H9 (cell line): ENCODE measurements around the gene WDR70. TPM values are rescaled to one million over a fixed set of nuclear protein-coding genes. Genes with fewer than 3 reads are reported as not detected.

Experiments
- DNase-seq: peaks from one replicate; pipeline ENCODE4 v3.0.0-alpha.2; 2017
- H2AFZ ChIP-seq: one replicate; pipeline ENCODE4 v1.6.1; 2013; ENCODE audit warnings: mild to moderate bottlenecking, low read length, control low read depth, moderate library complexity
- H2AK5ac ChIP-seq: 2 replicates; pipeline ENCODE4 v1.6.1; 2013; ENCODE audit warnings: low read length, control low read depth, mixed read lengths; ENCODE audit not compliant: insufficient read length
- H2BK120ac ChIP-seq: one replicate; pipeline ENCODE4 v1.6.1; 2013; ENCODE audit warnings: low read depth, mild to moderate bottlenecking, low read length, control low read depth, inconsistent platforms; ENCODE audit not compliant: poor library complexity, severe bottlenecking
- H2BK12ac ChIP-seq: 2 replicates; pipeline ENCODE4 v1.6.1; 2013; ENCODE audit warnings: low read length, control low read depth, mixed read lengths, low read depth; ENCODE audit not compliant: insufficient read length
- H2BK15ac ChIP-seq: 2 replicates; pipeline ENCODE4 v1.6.1; 2013; ENCODE audit warnings: low read depth, low read length, control low read depth
- H2BK20ac ChIP-seq: one replicate; pipeline ENCODE4 v1.6.1; 2013; ENCODE audit warnings: low read depth, mild to moderate bottlenecking, low read length, control low read depth, inconsistent platforms; ENCODE audit not compliant: poor library complexity, severe bottlenecking
- H2BK5ac ChIP-seq: 2 replicates; pipeline ENCODE4 v1.6.1; 2013; ENCODE audit warnings: low read length, control low read depth, mixed read lengths; ENCODE audit not compliant: insufficient read length
- H3K14ac ChIP-seq: 2 replicates; pipeline ENCODE4 v1.6.1; 2013; ENCODE audit warnings: low read length, control low read depth; ENCODE audit not compliant: insufficient read depth
- H3K18ac ChIP-seq: 2 replicates; pipeline ENCODE4 v1.6.1; 2013; ENCODE audit warnings: low read depth, mild to moderate bottlenecking, mixed read lengths, low read length, control low read depth; ENCODE audit not compliant: insufficient read length
- H3K23ac ChIP-seq: 2 replicates; pipeline ENCODE4 v1.6.1; 2013; ENCODE audit warnings: low read length, control low read depth, mixed read lengths, low read depth; ENCODE audit not compliant: insufficient read length
- H3K23me2 ChIP-seq: 2 replicates; pipeline ENCODE4 v1.6.1; 2013; ENCODE audit warnings: low read depth, mild to moderate bottlenecking, mixed read lengths, low read length, control low read depth; ENCODE audit not compliant: insufficient read length, poor library complexity, severe bottlenecking
- H3K27ac ChIP-seq: 2 replicates; pipeline ENCODE4 v1.5.1; 2013; ENCODE audit warnings: low read length, control low read depth, mixed read lengths, low read depth; ENCODE audit not compliant: insufficient read length
- H3K27me3 ChIP-seq: 2 replicates; pipeline ENCODE4 v1.6.1; 2013; ENCODE audit warnings: low read length, control low read depth, inconsistent platforms; ENCODE audit not compliant: insufficient read depth
- H3K4ac ChIP-seq: 2 replicates; pipeline ENCODE4 v1.6.1; 2013; ENCODE audit warnings: low read depth, mild to moderate bottlenecking, control low read depth, inconsistent platforms, low read length, moderate library complexity
- H3K4me1 ChIP-seq: 2 replicates; pipeline ENCODE4 v1.6.1; 2013; ENCODE audit warnings: low read length, control low read depth, inconsistent platforms; ENCODE audit not compliant: insufficient read depth
- H3K4me2 ChIP-seq: 2 replicates; pipeline ENCODE4 v1.6.1; 2013; ENCODE audit warnings: low read length, control low read depth, mixed read lengths; ENCODE audit not compliant: insufficient read length, insufficient read depth
- H3K56ac ChIP-seq: 2 replicates; pipeline ENCODE4 v1.6.1; 2013; ENCODE audit warnings: low read depth, mild to moderate bottlenecking, mixed read lengths, low read length, control low read depth; ENCODE audit not compliant: insufficient read length
- H3K79me1 ChIP-seq: 2 replicates; pipeline ENCODE4 v1.6.1; 2013; ENCODE audit warnings: low read depth, mild to moderate bottlenecking, moderate library complexity, low read length, control low read depth, inconsistent platforms; ENCODE audit not compliant: insufficient read depth, poor library complexity, severe bottlenecking
- H3K79me2 ChIP-seq: 2 replicates; pipeline ENCODE4 v1.6.1; 2013; ENCODE audit warnings: low read length, control low read depth, inconsistent platforms; ENCODE audit not compliant: insufficient read depth
- H3K9ac ChIP-seq: 2 replicates; pipeline ENCODE4 v1.6.1; 2013; ENCODE audit warnings: low read length, control low read depth, mixed read lengths; ENCODE audit not compliant: insufficient read length; ENCODE audit errors: extremely low read depth
- H3K9me3 ChIP-seq: one replicate; pipeline ENCODE4 v1.6.1; 2013; ENCODE audit warnings: low read depth, low read length, inconsistent platforms; ENCODE audit not compliant: control insufficient read depth
- H3T11ph ChIP-seq: one replicate; pipeline ENCODE4 v1.6.1; 2013; ENCODE audit warnings: mild to moderate bottlenecking, low read length, control low read depth, inconsistent platforms
- H4K20me1 ChIP-seq: one replicate; pipeline ENCODE4 v1.6.1; 2013; ENCODE audit not compliant: control insufficient read depth, insufficient read length, insufficient read depth
- H4K5ac ChIP-seq: 2 replicates; pipeline ENCODE4 v1.6.1; 2013; ENCODE audit warnings: low read depth, mild to moderate bottlenecking, mixed read lengths, low read length, control low read depth; ENCODE audit not compliant: insufficient read length
- H4K8ac ChIP-seq: replicated peaks from 2 replicates; pipeline ENCODE4 v1.6.1; 2013; ENCODE audit warnings: low read length, control low read depth, mixed read lengths, low read depth; ENCODE audit not compliant: insufficient read length
- H4K91ac ChIP-seq: 2 replicates; pipeline ENCODE4 v1.6.1; 2013; ENCODE audit warnings: low read depth, mild to moderate bottlenecking, moderate library complexity, mixed read lengths, low read length, control low read depth; ENCODE audit not compliant: insufficient read length
- H3K27ac Mint-ChIP-seq, 3 experiments: 2 replicates in 2 of 3; 3 replicates in 1 of 3; pipeline ENCODE4 v1.8.0; 2020 to 2021; ENCODE audit warnings: mixed read lengths in 3 of 3, mild to moderate bottlenecking in 1 of 3, moderate library complexity in 1 of 3
- H3K27me3 Mint-ChIP-seq: 2 replicates; pipeline ENCODE4 v1.8.0; 2021; ENCODE audit warnings: low read depth, mild to moderate bottlenecking, moderate library complexity, mixed read lengths
- H3K36me3 Mint-ChIP-seq, 3 experiments: 2 replicates in 2 of 3; 3 replicates in 1 of 3; pipeline ENCODE4 v1.8.0; 2020 to 2021; ENCODE audit warnings: low read depth in 3 of 3, mixed read lengths in 3 of 3; ENCODE audit not compliant: insufficient read depth in 1 of 3
- H3K4me1 Mint-ChIP-seq, 2 experiments: 2 replicates each; pipeline ENCODE4 v1.8.0; 2020; ENCODE audit warnings: mixed read lengths in 2 of 2
- H3K4me3 Mint-ChIP-seq, 2 experiments: 2 replicates in 1 of 2; 3 replicates in 1 of 2; pipeline ENCODE4 v1.8.0; 2020 to 2021; ENCODE audit warnings: mild to moderate bottlenecking in 2 of 2, mixed read lengths in 2 of 2, moderate library complexity in 1 of 2
- H3K9me3 Mint-ChIP-seq, 2 experiments: 2 replicates in 1 of 2; 3 replicates in 1 of 2; pipeline ENCODE4 v1.8.0; 2020; ENCODE audit warnings: mild to moderate bottlenecking in 2 of 2, mixed read lengths in 2 of 2, moderate library complexity in 1 of 2
- CTCF ChIP-seq: fragments of 200-600 bp; sonication (generic); conservative IDR thresholded peaks from 3 replicates; pipeline ENCODE4 v1.8.0; 2021; ENCODE audit warnings: antibody characterized with exemption, mild to moderate bottlenecking
- WGBS: extraction: QIAGEN DNeasy Blood & Tissue Kit; methylation state at CpG from one replicate; pipeline ENCODE4 v1.1.7; 2013; ENCODE audit warnings: missing lambda C conversion rate, low lambda C conversion rate, mixed read lengths; ENCODE audit not compliant: insufficient read length; ENCODE audit errors: extremely low coverage; 5-methylcytosine and 5-hydroxymethylcytosine counted together
- total RNA-seq: library from RNA; stranded (reverse); gene quantifications from 2 replicates; pipeline ENCODE4 v1.2.1, GENCODE V29; 2021

WDR70 gene
- total RNA-seq, 1 experiment from 2014 or later, result 38.1 TPM

GRCh38 chr5:37734114-37734513 is 355.0 kb downstream of the WDR70 start:
- H3K27ac Mint-ChIP-seq, result no peak overlapping the region
- no peak overlapping the region for H3K9ac ChIP-seq
- no peak overlapping the region for H2AFZ ChIP-seq
- no peak overlapping the region for H3K4me2 ChIP-seq
- H3K4ac ChIP-seq, result no peak overlapping the region
- H3K36me3 Mint-ChIP-seq, result peaks cover 0 to 2% (median 0%) of the 10 kb centered on the region in 3 experiments; a peak in 1 of 7 replicates
- no peaks in the 10 kb centered on the region for H3K27me3 Mint-ChIP-seq
- H3K4me1 Mint-ChIP-seq, result peaks cover 0 to 5% of the 10 kb centered on the region in 2 experiments; a peak in 2 of 4 replicates
- H3K79me2 ChIP-seq, result no peaks in the 10 kb centered on the region
- DNase-seq, result no peak
- no peak overlapping the region for H2AK5ac ChIP-seq
- H3K23me2 ChIP-seq, result no peaks in the 10 kb centered on the region
- no CpG with 5 or more reads among the region's 1 CpG for WGBS
- no peak overlapping the region for H2BK120ac ChIP-seq
- no peak overlapping the region for H2BK12ac ChIP-seq
- H3K14ac ChIP-seq, result no peak overlapping the region
- no peak overlapping the region for H3K4me3 Mint-ChIP-seq
- no peak for TF ChIP-seq CTCF
- no peaks in the 10 kb centered on the region; the same call in 1 of the 2 replicates for H3K4me1 ChIP-seq
- H3K9me3 ChIP-seq, result no peaks in the 10 kb centered on the region
- no peaks in the 10 kb centered on the region for H4K20me1 ChIP-seq
- no peak overlapping the region for H4K91ac ChIP-seq
- no peak overlapping the region for H2BK15ac ChIP-seq
- no peak overlapping the region for H3K27ac ChIP-seq
- no peak overlapping the region for H2BK20ac ChIP-seq
- H4K8ac ChIP-seq, result no peak overlapping the region
- no peaks in the 10 kb centered on the region for H3K27me3 ChIP-seq
- no peaks in the 10 kb centered on the region for H3K9me3 Mint-ChIP-seq
- H3T11ph ChIP-seq, result no peak overlapping the region
- no peak overlapping the region for H4K5ac ChIP-seq
- no peak overlapping the region for H3K18ac ChIP-seq
- no peak overlapping the region for H2BK5ac ChIP-seq
- no peaks in the 10 kb centered on the region for H3K79me1 ChIP-seq
- no peak overlapping the region for H3K56ac ChIP-seq
- no peak overlapping the region for H3K23ac ChIP-seq
